Sigmoid colon (tissue), 7 donors: Measurements from ENCODE around the gene ATXN10. TPM values are rescaled to one million over a fixed set of nuclear protein-coding genes. Genes with fewer than 3 reads are reported as not detected.

Source experiments
- DNase-seq: peaks from one replicate; pipeline ENCODE4 v3.0.0-alpha.2; 2019
- H3K27ac ChIP-seq, 4 donors: fragments of 200-600 bp; sonication (generic); one replicate each; pipeline ENCODE4 v1.5.1; 2016 to 2019; ENCODE audit warnings: mild to moderate bottlenecking in 1 of 4
- H3K27me3 ChIP-seq, 3 donors: fragments of 200-600 bp; sonication (generic); one replicate each; pipeline ENCODE4 v1.5.1; 2019; ENCODE audit warnings: mild to moderate bottlenecking in 1 of 3
- H3K36me3 ChIP-seq, 4 donors: fragments of 200-600 bp; sonication (generic); one replicate each; pipeline ENCODE4 v1.5.1; 2016 to 2019
- H3K4me1 ChIP-seq, 4 donors: fragments of 200-600 bp; sonication (generic); one replicate each; pipeline ENCODE4 v1.5.1; 2017 to 2019
- H3K4me3 ChIP-seq, 4 donors: fragments of 200-600 bp; sonication (generic); one replicate each; pipeline ENCODE4 v1.5.1; 2017 to 2019; ENCODE audit warnings: mild to moderate bottlenecking in 2 of 4, moderate library complexity in 1 of 4
- H3K9me3 ChIP-seq, 4 donors: fragments of 200-600 bp in 3 of 4; sonication (generic) in 3 of 4; one replicate each; pipeline versions ENCODE4 v1.5.1 to v1.6.1; 2013 to 2019
- EP300 ChIP-seq, 4 donors: sonication (generic); formaldehyde crosslinking; IDR thresholded peaks; one replicate each; pipeline ENCODE4 v1.6.1; 2017; ENCODE audit warnings: antibody characterized with exemption in 4 of 4
- POLR2A ChIP-seq, 2 donors: fragments of 450-650 bp; IDR thresholded peaks; one replicate each; pipeline ENCODE4 v1.6.1; 2016; ENCODE audit warnings: antibody characterized with exemption in 2 of 2, mild to moderate bottlenecking in 2 of 2, moderate library complexity in 2 of 2
- POLR2AphosphoS5 ChIP-seq, 4 donors: sonication (generic); formaldehyde crosslinking; IDR thresholded peaks; one replicate each; pipeline ENCODE4 v1.6.1; 2017; ENCODE audit warnings: antibody characterized with exemption in 4 of 4
- WGBS, 2 donors: extraction: QIAGEN DNeasy Blood & Tissue Kit; methylation state at CpG; one replicate each; pipeline ENCODE4 v1.1.7; 2013; 5-methylcytosine and 5-hydroxymethylcytosine counted together
- intact Hi-C: fragments of 100-400 bp; cut with DNase I; formaldehyde crosslinking; loops from one replicate; pipeline ENCODE4 v1.15.1; 2023
- polyA plus RNA-seq, 3 donors: library from polyadenylated mRNA; stranded (reverse); fragments of 200-250 nt; gene quantifications; one replicate each; pipeline ENCODE4 v1.2.3, GENCODE V29; 2013
- total RNA-seq, 4 donors: library from RNA; depleted of rRNA; stranded (reverse); fragments of >200 nt; gene quantifications; one replicate each; pipeline ENCODE4 v1.1.0, GENCODE V29; 2016
- TF ChIP-seq, protein P1 (sequence below), 4 experiments: fragments of 450-650 bp in 3 of 4; fragments of 200-600 bp in 1 of 4; IDR thresholded peaks; one replicate each; pipeline ENCODE4 v1.5.1; 2016 to 2019; ENCODE audit warnings: antibody characterized with exemption in 4 of 4, mild to moderate bottlenecking in 3 of 4, moderate library complexity in 2 of 4
- donor health status: healthy with polysubstance abuse.
- donor health status: Bipolar disorder and iron deficiency.
- donor health status: healthy.

ATXN10 gene
- total and polyA plus RNA-seq, 7 donors, result 37.9 to 187 (median 160) TPM

- Histone ChIP-seq H3K27ac (no peak overlapping the region), H3K27me3 (peaks cover 0 to 38% (median 13%) of the 10 kb centered on the region in 3 donors), H3K36me3 (no peaks in the 10 kb centered on the region), H3K4me1 (no peaks in the 10 kb centered on the region), H3K4me3 (no peak overlapping the region), H3K9me3 (no peaks in the 10 kb centered on the region)
- 69 to 88% methylated on average over 3 of the region's 3 CpGs for WGBS, 2 donors
- intact Hi-C loops, result no loop called here
- DNase-seq, result no peak
- no peak for TF ChIP-seq EP300 (IDR thresholded peaks at IDR 0.05)
- no peak for TF ChIP-seq POLR2A (IDR thresholded peaks at IDR 0.05)
- TF ChIP-seq, protein P1, sequence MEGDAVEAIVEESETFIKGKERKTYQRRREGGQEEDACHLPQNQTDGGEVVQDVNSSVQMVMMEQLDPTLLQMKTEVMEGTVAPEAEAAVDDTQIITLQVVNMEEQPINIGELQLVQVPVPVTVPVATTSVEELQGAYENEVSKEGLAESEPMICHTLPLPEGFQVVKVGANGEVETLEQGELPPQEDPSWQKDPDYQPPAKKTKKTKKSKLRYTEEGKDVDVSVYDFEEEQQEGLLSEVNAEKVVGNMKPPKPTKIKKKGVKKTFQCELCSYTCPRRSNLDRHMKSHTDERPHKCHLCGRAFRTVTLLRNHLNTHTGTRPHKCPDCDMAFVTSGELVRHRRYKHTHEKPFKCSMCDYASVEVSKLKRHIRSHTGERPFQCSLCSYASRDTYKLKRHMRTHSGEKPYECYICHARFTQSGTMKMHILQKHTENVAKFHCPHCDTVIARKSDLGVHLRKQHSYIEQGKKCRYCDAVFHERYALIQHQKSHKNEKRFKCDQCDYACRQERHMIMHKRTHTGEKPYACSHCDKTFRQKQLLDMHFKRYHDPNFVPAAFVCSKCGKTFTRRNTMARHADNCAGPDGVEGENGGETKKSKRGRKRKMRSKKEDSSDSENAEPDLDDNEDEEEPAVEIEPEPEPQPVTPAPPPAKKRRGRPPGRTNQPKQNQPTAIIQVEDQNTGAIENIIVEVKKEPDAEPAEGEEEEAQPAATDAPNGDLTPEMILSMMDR (IDR thresholded peaks at IDR 0.05), result no peak
- TF ChIP-seq POLR2AphosphoS5 (IDR thresholded peaks at IDR 0.05), result no peak
These were observed 33.4 kb upstream of the ATXN10 start for GRCh38 chr22:45638197-45638596.

GRCh38 chr22:45638834-45639746 is 32.5 kb upstream of the ATXN10 start:
- H3K4me1 ChIP-seq, result no peaks in the 10 kb centered on the region
- TF ChIP-seq POLR2AphosphoS5 (IDR thresholded peaks at IDR 0.05), result peak in 1 of 4 donors; percentile 19
- TF ChIP-seq EP300 (IDR thresholded peaks at IDR 0.05), result no peak
- no peaks in the 10 kb centered on the region for H3K36me3 ChIP-seq
- peaks cover 0 to 29% (median 11%) of the 10 kb centered on the region in 3 donors for H3K27me3 ChIP-seq
- peak; percentile 81 for DNase-seq
- 39 to 45% methylated on average over 21 of the region's 21 CpGs for WGBS, 2 donors
- H3K4me3 ChIP-seq, result no peak overlapping the region
- H3K27ac ChIP-seq, result no peak overlapping the region
- intact Hi-C loops, result no loop called here
- no peaks in the 10 kb centered on the region for H3K9me3 ChIP-seq

GRCh38 chr22:45639747-45640102 is 31.9 kb upstream of the ATXN10 start:
- no peaks in the 10 kb centered on the region for H3K9me3 ChIP-seq
- H3K27ac ChIP-seq, result no peak overlapping the region
- no peaks in the 10 kb centered on the region for H3K36me3 ChIP-seq
- intact Hi-C loops, result no loop called here
- DNase-seq, result no peak
- TF ChIP-seq POLR2A (IDR thresholded peaks at IDR 0.05) (no peak), EP300 (IDR thresholded peaks at IDR 0.05) (no peak), POLR2AphosphoS5 (IDR thresholded peaks at IDR 0.05) (no peak)
- TF ChIP-seq, protein P1 (IDR thresholded peaks at IDR 0.05), result no peak
- 47 to 77% methylated on average over 7 of the region's 7 CpGs for WGBS, 2 donors
- no peak overlapping the region for H3K4me3 ChIP-seq
- H3K4me1 ChIP-seq, result no peaks in the 10 kb centered on the region
- H3K27me3 ChIP-seq, result peaks cover 0 to 30% (median 11%) of the 10 kb centered on the region in 3 donors

- H3K4me1 ChIP-seq, result peaks cover 0 to 3% (median 1%) of the 10 kb centered on the region in 4 donors
- H3K36me3 ChIP-seq, result no peaks in the 10 kb centered on the region
- intact Hi-C loops, result no loop called here
- peaks cover 0 to 37% (median 14%) of the 10 kb centered on the region in 3 donors for H3K27me3 ChIP-seq
- no peak for DNase-seq
- H3K27ac ChIP-seq, result no peak overlapping the region
- no peaks in the 10 kb centered on the region for H3K9me3 ChIP-seq
- no peak overlapping the region for H3K4me3 ChIP-seq
- WGBS, 2 donors, result 70 to 91% methylated on average over 7 of the region's 7 CpGs
- TF ChIP-seq EP300 (IDR thresholded peaks at IDR 0.05), result no peak
- TF ChIP-seq, protein P1 (IDR thresholded peaks at IDR 0.05), result no peak
- TF ChIP-seq POLR2A (IDR thresholded peaks at IDR 0.05), result no peak
- no peak for TF ChIP-seq POLR2AphosphoS5 (IDR thresholded peaks at IDR 0.05)
These were observed 31.2 kb upstream of the ATXN10 start for GRCh38 chr22:45640291-45640940.

DNA sequence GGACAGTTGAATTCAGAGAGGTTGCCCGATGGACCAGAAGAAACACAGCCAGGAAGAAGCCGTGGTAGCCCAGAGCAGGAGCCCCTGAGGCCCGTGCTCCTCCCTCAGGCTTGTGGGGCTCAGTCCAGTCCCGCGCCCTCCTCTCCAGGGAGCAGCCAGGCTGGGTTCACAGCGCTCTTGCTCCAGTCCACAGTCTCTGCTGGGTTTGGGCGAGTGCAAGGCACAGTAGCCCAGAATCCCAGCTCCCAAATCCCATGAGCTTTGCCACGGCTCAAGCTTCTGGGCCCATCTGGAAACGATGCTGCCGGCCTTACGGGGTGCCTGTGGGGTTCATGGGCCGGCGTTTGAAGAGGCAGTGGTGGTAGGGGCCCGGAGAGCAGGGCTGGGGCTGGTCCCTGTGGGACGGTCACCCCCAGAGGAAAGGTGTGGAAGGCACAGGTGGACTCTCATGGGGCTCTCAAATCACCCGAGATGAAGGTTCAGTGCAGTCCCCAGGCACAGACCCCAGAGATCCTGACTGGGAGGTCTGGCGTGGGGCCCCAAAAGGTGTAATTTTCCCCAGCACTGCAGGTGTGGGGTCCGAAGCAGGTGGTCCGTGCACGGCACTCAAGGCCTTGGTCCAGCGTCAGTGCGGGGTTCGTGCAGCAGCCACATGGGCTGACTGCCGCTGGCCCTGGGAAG is 30.6 kb upstream of the ATXN10 start:
- Histone ChIP-seq H3K36me3 (no peaks in the 10 kb centered on the region), H3K27me3 (peaks cover 0 to 41% (median 14%) of the 10 kb centered on the region in 3 donors), H3K4me3 (no peak overlapping the region), H3K4me1 (peaks cover 0 to 9% (median 4%) of the 10 kb centered on the region in 4 donors), H3K27ac (no peak overlapping the region), H3K9me3 (no peaks in the 10 kb centered on the region)
- DNase-seq, result no peak
- no peak for TF ChIP-seq EP300 (IDR thresholded peaks at IDR 0.05)
- TF ChIP-seq, protein P1 (IDR thresholded peaks at IDR 0.05), result no peak
- TF ChIP-seq POLR2AphosphoS5 (IDR thresholded peaks at IDR 0.05), result no peak
- no peak for TF ChIP-seq POLR2A (IDR thresholded peaks at IDR 0.05)
- 92 to 93% methylated on average over 24 of the region's 24 CpGs for WGBS, 2 donors
- intact Hi-C loops, result no loop called here
